Neural progenitor cell (in vitro differentiated cells): ENCODE measurements around the gene USP35.

Experiments
- CTCF ChIP-seq: fragments of 200-600 bp; sonication (generic); IDR thresholded peaks from 2 replicates; pipeline ENCODE4 v1.5.1; 2017; ENCODE audit warnings: antibody characterized with exemption, mild to moderate bottlenecking
- EZH2 ChIP-seq: fragments of 200-600 bp; sonication (generic); IDR thresholded peaks from 2 replicates; pipeline ENCODE4 v1.6.1; 2017; ENCODE audit warnings: antibody characterized with exemption, mild to moderate bottlenecking, moderate library complexity
- EZH2phosphoT487 ChIP-seq: fragments of 200-600 bp; sonication (generic); IDR thresholded peaks from 2 replicates; pipeline ENCODE4 v1.6.1; 2017; ENCODE audit warnings: antibody characterized with exemption

DNA sequence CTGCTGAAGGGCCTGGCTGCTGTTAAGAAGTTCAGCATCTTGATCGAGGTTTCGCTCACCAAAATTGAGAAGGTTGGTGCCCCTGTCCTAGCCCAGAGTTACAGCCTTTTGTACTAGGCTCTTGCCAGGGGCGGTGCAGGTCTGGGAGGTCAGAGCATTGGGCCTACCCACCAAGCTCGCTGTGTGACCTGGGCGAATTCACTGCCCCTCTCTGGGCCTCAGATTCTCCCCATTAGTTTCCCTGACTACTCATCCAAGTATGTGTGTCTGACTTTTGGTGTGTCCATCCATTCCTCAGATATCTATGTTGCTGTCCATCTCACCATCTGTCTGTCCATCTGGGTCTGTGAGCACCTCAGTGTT, 10.9 kb downstream of the USP35 start:
- TF ChIP-seq EZH2 (no peak), CTCF (no peak), EZH2phosphoT487 (no peak)
